ENCODE results near the gene FGR.
"Not testable (repeated sequence)": the region's sequence is repeated elsewhere in the genome, so short reads cannot be mapped to it uniquely, and the experiment has no call there.

Gene FGR

GRCh38 chr1:27659497-27660299 lies 24.7 kb upstream of the FGR start:
- DNase-seq (ENCODE audit: low spot score) = peak; percentile 88

GRCh38 chr1:27658951-27659496 lies 24.0 kb upstream of the FGR start:
- DNase-seq (ENCODE audit: low spot score) = peak; percentile 90

GRCh38 chr1:27656157-27656893 lies 21.3 kb upstream of the FGR start:
- peak; percentile 88 for DNase-seq (ENCODE audit: low spot score)

GRCh38 chr1:27655151-27655937 lies 20.4 kb upstream of the FGR start:
- no peak for DNase-seq (ENCODE audit: low spot score)

- no peak for DNase-seq (ENCODE audit: low spot score)
These were observed 17.3 kb upstream of the FGR start for GRCh38 chr1:27652111-27652864.

- peak; percentile 56 for DNase-seq (ENCODE audit: low spot score)
These were observed 15.7 kb upstream of the FGR start for GRCh38 chr1:27650539-27651175.

GRCh38 chr1:27650171-27650538 lies 15.2 kb upstream of the FGR start:
- DNase-seq (ENCODE audit: low spot score) = no peak

- DNase-seq (ENCODE audit: low spot score) = no peak
These were observed 14.3 kb upstream of the FGR start for GRCh38 chr1:27649306-27649635.

- no peak for DNase-seq (ENCODE audit: low spot score)
These were observed 13.8 kb upstream of the FGR start for GRCh38 chr1:27648602-27649305.

GRCh38 chr1:27647328-27647727 lies 12.3 kb upstream of the FGR start:
- no peak for DNase-seq (ENCODE audit: low spot score)

- no peak for DNase-seq (ENCODE audit: low spot score)
These were observed 11.7 kb upstream of the FGR start for GRCh38 chr1:27646676-27647075.

- DNase-seq (ENCODE audit: low spot score) = no peak
These were observed 10.1 kb upstream of the FGR start for GRCh38 chr1:27645071-27645415.

- DNase-seq (ENCODE audit: low spot score) = no peak
These were observed 9.5 kb upstream of the FGR start for GRCh38 chr1:27644369-27645070.

- peak; percentile 79 for DNase-seq (ENCODE audit: low spot score)
These were observed 8.8 kb upstream of the FGR start for GRCh38 chr1:27643600-27644368.

GRCh38 chr1:27640514-27640913 lies 5.5 kb upstream of the FGR start:
- not testable (repeated sequence) for DNase-seq (ENCODE audit: low spot score)

- no peak for DNase-seq (ENCODE audit: low spot score)
These were observed 3.8 kb upstream of the FGR start for GRCh38 chr1:27638805-27639204.

- DNase-seq (ENCODE audit: low spot score) = no peak
These were observed 3.2 kb upstream of the FGR start for GRCh38 chr1:27638047-27638734.

GRCh38 chr1:27635396-27636142 lies 584 bp upstream of the FGR start:
- DNase-seq (ENCODE audit: low spot score) = no peak

All from AG08395 (cell line).